PC-9 (cell line): ENCODE measurements around the gene FUT8. TPM values are rescaled to one million over a fixed set of nuclear protein-coding genes. Genes with fewer than 3 reads are reported as not detected.

Experiments
- BruUV-seq: library from RNA; stranded (reverse); fragments of 400-500 nt; replicated peaks from 2 replicates; lab custom pipeline; 2021; lab: Mats Ljungman, UMichigan
- CTCF ChIA-PET: fragments of 300-600 bp; sonication (Branson Sonifier 250); formaldehyde crosslinking; loops from one replicate; lab custom pipeline; 2022; ENCODE audit warnings: antibody characterized with exemption; lab: Charles Lee
- POLR2A ChIA-PET: fragments of 300-600 bp; sonication (Branson Sonifier 250); formaldehyde crosslinking; loops from one replicate; lab custom pipeline; 2022; ENCODE audit warnings: antibody characterized with exemption; ENCODE audit not compliant: unreplicated experiment; lab: Charles Lee
- DNase-seq, 2 experiments: peaks; one replicate each; pipeline versions ENCODE4 v3.0.0 to v3.0.0-alpha.2; 2015 to 2022; ENCODE audit warnings: mixed read lengths in 1 of 2
- H2AFZ ChIP-seq: fragments of 200-600 bp; sonication (generic); 2 replicates; pipeline ENCODE4 v1.8.1; 2017; ENCODE audit warnings: antibody characterized with exemption
- H3F3A ChIP-seq: fragments of 200-600 bp; sonication (generic); 2 replicates; pipeline ENCODE4 v1.8.1; 2017; ENCODE audit warnings: antibody characterized with exemption, mild to moderate bottlenecking, low read depth; ENCODE audit not compliant: insufficient read depth
- H3K27ac ChIP-seq: fragments of 200-600 bp; sonication (generic); 2 replicates; pipeline ENCODE4 v1.6.1; 2016; ENCODE audit warnings: mixed run types
- H3K27me3 ChIP-seq: fragments of 200-600 bp; sonication (generic); 2 replicates; pipeline ENCODE4 v1.6.1; 2016; ENCODE audit warnings: low read depth, mixed run types; ENCODE audit not compliant: insufficient read depth
- H3K36me3 ChIP-seq: fragments of 200-600 bp; sonication (generic); 2 replicates; pipeline ENCODE4 v1.6.1; 2016; ENCODE audit warnings: low read depth, mixed run types
- H3K4me1 ChIP-seq: fragments of 200-600 bp; sonication (generic); replicated peaks from 2 replicates; pipeline ENCODE4 v1.6.1; 2016; ENCODE audit warnings: mixed run types; ENCODE audit not compliant: insufficient read depth
- H3K4me2 ChIP-seq: fragments of 200-600 bp; sonication (generic); 2 replicates; pipeline ENCODE4 v1.6.1; 2017; ENCODE audit warnings: mixed run types
- H3K4me3 ChIP-seq: fragments of 200-600 bp; sonication (generic); 2 replicates; pipeline ENCODE4 v1.6.1; 2016; ENCODE audit warnings: mixed run types
- H3K79me2 ChIP-seq: fragments of 200-600 bp; sonication (generic); 2 replicates; pipeline ENCODE4 v1.6.1; 2017; ENCODE audit warnings: low read depth, mixed run types
- H3K9me2 ChIP-seq: fragments of 200-600 bp; sonication (generic); 2 replicates; pipeline ENCODE4 v1.8.1; 2017; ENCODE audit warnings: mild to moderate bottlenecking; ENCODE audit not compliant: insufficient read depth
- H3K9me3 ChIP-seq: fragments of 200-600 bp; sonication (generic); 2 replicates; pipeline ENCODE4 v1.8.1; 2016; ENCODE audit warnings: low read depth; ENCODE audit not compliant: insufficient read depth
- H4K20me1 ChIP-seq: fragments of 200-600 bp; sonication (generic); 2 replicates; pipeline ENCODE4 v1.8.1; 2017; ENCODE audit not compliant: insufficient read depth
- CTCF ChIP-seq: fragments of 200-600 bp; sonication (generic); conservative IDR thresholded peaks from 2 replicates; pipeline ENCODE4 v1.6.1; 2017; ENCODE audit warnings: mixed run types, antibody characterized with exemption, mild to moderate bottlenecking, moderate library complexity
- EZH2 ChIP-seq: fragments of 200-600 bp; sonication (generic); IDR thresholded peaks from 2 replicates; pipeline ENCODE4 v1.8.0; 2017; ENCODE audit warnings: antibody characterized with exemption, low read depth
- intact Hi-C: fragments of 100-400 bp; cut with micrococcal nuclease; formaldehyde crosslinking; loops from one replicate; pipeline ENCODE4 v1.10.0; 2022; ENCODE audit not compliant: unreplicated experiment
- total RNA-seq: library from RNA; stranded (reverse); gene quantifications from 2 replicates; pipeline ENCODE4 v1.2.3, GENCODE V29; 2021

The FUT8 gene
- total RNA-seq, 1 experiment from 2014 or later: 134 TPM

GRCh38 chr14:65440230-65440629 is 27.7 kb downstream of the FUT8 start:
- Histone ChIP-seq H3K36me3 (peaks cover 17% of the 10 kb centered on the region), H3K4me2 (no peak overlapping the region), H2AFZ (no peak overlapping the region), H3K4me1 (peaks cover 22% of the 10 kb centered on the region), H3K79me2 (peaks cover 98% of the 10 kb centered on the region), H3F3A (peaks cover 57% of the 10 kb centered on the region), H3K9me3 (peaks cover 2% of the 10 kb centered on the region; the same call in 1 of the 2 replicates), H3K27ac (no peak overlapping the region), H3K4me3 (no peak overlapping the region), H3K9me2 (no peaks in the 10 kb centered on the region; the same call in 1 of the 2 replicates), H3K27me3 (no peaks in the 10 kb centered on the region), H4K20me1 (peaks cover 30% of the 10 kb centered on the region)
- no TSS peak for BruUV-seq
- ChIA-PET POLR2A (no interaction called here), CTCF (interaction anchor here (0.6 kb wide), 1 partner anchor 10 kb away, joined by 5 read pairs; no protein-coding TSS in a partner anchor)
- no peak for DNase-seq
- intact Hi-C loops: no loop called here
- TF ChIP-seq CTCF (no peak), EZH2 (no peak)

- H3K9me3 ChIP-seq: no peaks in the 10 kb centered on the region
- H3K27me3 ChIP-seq: no peaks in the 10 kb centered on the region
- no peak overlapping the region for H3K27ac ChIP-seq
- intact Hi-C loops: no loop called here
- ChIA-PET POLR2A (interaction anchor here (0.6 kb wide), 1 partner anchor 745 kb away, joined by 5 read pairs; no protein-coding TSS in a partner anchor), CTCF (no interaction called here)
- BruUV-seq: no TSS peak
- H3K79me2 ChIP-seq: peaks cover 98% of the 10 kb centered on the region
- no peaks in the 10 kb centered on the region; the same call in 1 of the 2 replicates for H3K9me2 ChIP-seq
- no peak overlapping the region for H2AFZ ChIP-seq
- peak in 1 of 2 experiments; percentile 4 for DNase-seq
- peaks cover 16% of the 10 kb centered on the region for H4K20me1 ChIP-seq
- H3K4me3 ChIP-seq: no peak overlapping the region
- no peak overlapping the region for H3K4me2 ChIP-seq
- peaks cover 7% of the 10 kb centered on the region for H3K36me3 ChIP-seq
- TF ChIP-seq EZH2: no peak
- no peak for TF ChIP-seq CTCF
- H3K4me1 ChIP-seq: peaks cover 4% of the 10 kb centered on the region; the same call in 1 of the 2 replicates
- peaks cover 58% of the 10 kb centered on the region for H3F3A ChIP-seq
These were observed 31.7 kb downstream of the FUT8 start for GRCh38 chr14:65444230-65444629.

- CTCF ChIA-PET: no interaction called here
These were observed 33.6 kb downstream of the FUT8 start for GRCh38 chr14:65446159-65446558.

More at GRCh38 chr14:65446159-65446558, 33.6 kb downstream of the FUT8 start:
- H3K27ac ChIP-seq: 0 out of 2 replicates have a peak overlapping the region, but pooled peaks have one; percentile 1
- H3K9me2 ChIP-seq: no peaks in the 10 kb centered on the region
- no peaks in the 10 kb centered on the region for H3K4me1 ChIP-seq
- peaks cover 98% of the 10 kb centered on the region for H3K79me2 ChIP-seq
- POLR2A ChIA-PET: no interaction called here
- H2AFZ ChIP-seq: no peak overlapping the region
- no peaks in the 10 kb centered on the region for H3K9me3 ChIP-seq
- H3K27me3 ChIP-seq: no peaks in the 10 kb centered on the region
- H3K4me3 ChIP-seq: no peak overlapping the region
- H4K20me1 ChIP-seq: peaks cover 8% of the 10 kb centered on the region; the same call in 1 of the 2 replicates
- peaks cover 18% of the 10 kb centered on the region for H3K36me3 ChIP-seq
- DNase-seq: peak in 1 of 2 experiments; percentile 9
- BruUV-seq: no TSS peak
- H3K4me2 ChIP-seq: no peak overlapping the region
- no peak for TF ChIP-seq CTCF
- no peak for TF ChIP-seq EZH2
- peaks cover 54% of the 10 kb centered on the region for H3F3A ChIP-seq
- intact Hi-C loops: no loop called here
